ENCODE measurements around the gene TRIP4. TPM values are rescaled to one million over a fixed set of nuclear protein-coding genes. Genes with fewer than 3 reads are reported as not detected.
A peak's percentile ranks its signal among the peaks of the same experiment; 100 is the strongest.

TRIP4 gene
- total and polyA plus RNA-seq, 9 of the 15 experiments (the other 6 are each of a cell fraction or from before 2014, with no cell fraction given): 7.6 to 23.3 (median 16.7) TPM

DNA sequence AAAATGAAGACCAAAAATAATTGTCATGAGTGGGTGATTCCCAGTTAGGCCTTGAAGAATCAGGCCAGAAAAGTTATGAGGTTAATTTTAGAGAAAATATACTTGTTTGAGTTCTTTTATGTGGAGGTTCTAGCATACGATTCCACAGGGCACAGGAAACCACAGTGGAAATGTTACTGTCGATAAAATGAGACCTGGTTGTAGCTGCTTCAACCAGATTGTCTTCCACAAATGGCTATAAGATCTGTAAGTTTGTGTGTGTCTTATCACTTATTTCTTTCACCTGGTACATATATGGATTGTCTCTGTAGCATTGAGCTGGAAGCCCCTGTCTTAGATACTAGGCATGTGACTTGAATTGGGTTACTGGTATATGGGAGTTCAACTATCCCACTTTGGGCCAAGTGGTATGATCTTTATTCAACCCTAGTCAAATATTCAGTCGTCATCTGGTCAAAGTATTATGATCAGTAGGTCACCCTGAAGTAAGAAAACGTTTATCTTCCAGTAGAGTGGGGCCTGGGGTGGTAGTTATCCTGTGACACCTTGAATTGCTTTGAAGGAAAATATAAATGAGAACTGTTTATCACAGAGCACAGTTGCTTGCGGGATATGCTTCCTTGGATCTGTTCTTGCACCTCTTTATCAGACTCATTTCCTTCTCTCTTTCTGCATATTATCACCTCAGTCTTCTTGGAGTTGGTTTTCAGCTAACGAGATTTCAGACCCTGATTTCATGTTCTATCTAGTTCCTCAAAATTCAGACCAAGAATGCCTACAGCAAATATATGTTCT lies 51.2 kb downstream of the TRIP4 start (continued):
- TF ChIP-seq, protein P1, sequence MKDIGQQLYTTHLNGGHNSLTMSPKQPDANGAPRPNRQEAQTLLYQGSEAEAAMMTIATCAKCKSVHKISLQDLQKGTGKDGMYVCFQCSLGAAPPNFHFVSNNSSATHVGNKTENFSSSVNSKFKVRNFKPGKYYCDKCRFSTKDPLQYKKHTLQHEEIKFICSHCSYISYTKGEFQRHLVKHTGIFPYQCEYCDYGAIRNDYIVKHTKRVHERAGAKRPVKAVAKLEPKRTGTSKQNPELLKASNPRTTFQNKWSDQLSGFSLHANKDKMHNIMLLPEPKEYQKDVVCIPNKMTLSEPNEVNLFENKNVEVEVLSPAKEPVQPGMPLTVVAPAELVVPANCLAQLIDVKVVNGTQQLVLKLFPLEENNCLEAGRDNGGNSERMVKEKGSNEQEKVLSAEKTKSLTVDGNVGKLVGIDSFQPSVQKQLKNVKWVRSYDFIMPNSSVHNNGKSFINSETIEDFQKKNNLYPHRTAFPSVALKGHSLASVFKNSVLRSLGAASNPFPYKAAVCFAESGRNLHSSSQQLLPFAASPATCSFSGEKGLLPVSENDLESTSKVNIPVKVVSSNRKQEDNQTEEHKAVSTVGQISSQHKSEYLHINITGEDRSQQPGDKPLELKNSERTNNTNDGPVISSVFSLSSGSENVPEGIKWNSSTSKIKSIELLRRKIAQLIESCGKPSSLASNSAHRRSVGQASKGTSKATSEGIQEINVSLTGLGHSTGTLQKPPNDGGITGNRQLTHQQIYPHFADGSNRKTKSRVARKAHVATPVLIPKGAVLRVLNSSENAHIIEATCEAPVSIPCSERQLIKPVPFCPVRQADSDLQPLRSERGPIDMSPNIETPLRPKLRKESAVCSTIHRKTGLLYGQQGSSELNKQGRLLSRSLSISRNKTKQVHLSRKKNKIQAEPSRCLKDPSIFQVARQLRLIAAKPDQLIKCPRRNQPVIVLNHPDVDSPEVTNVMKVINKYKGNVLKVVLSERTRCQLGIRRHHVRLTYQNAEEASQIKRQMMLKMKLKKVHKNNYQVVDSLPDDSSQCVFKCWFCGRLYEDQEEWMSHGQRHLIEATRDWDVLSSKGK (CRISPR knock-in tag; IDR thresholded peaks at IDR 0.05): no peak
- TF ChIP-seq, protein P2, sequence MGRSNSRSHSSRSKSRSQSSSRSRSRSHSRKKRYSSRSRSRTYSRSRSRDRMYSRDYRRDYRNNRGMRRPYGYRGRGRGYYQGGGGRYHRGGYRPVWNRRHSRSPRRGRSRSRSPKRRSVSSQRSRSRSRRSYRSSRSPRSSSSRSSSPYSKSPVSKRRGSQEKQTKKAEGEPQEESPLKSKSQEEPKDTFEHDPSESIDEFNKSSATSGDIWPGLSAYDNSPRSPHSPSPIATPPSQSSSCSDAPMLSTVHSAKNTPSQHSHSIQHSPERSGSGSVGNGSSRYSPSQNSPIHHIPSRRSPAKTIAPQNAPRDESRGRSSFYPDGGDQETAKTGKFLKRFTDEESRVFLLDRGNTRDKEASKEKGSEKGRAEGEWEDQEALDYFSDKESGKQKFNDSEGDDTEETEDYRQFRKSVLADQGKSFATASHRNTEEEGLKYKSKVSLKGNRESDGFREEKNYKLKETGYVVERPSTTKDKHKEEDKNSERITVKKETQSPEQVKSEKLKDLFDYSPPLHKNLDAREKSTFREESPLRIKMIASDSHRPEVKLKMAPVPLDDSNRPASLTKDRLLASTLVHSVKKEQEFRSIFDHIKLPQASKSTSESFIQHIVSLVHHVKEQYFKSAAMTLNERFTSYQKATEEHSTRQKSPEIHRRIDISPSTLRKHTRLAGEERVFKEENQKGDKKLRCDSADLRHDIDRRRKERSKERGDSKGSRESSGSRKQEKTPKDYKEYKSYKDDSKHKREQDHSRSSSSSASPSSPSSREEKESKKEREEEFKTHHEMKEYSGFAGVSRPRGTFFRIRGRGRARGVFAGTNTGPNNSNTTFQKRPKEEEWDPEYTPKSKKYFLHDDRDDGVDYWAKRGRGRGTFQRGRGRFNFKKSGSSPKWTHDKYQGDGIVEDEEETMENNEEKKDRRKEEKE (IDR thresholded peaks at IDR 0.05; ENCODE audit: borderline replicate concordance in 1 of 2, control insufficient read depth in 1 of 2, low read depth in 2 of 2, low read length in 1 of 2): no peak
- TF ChIP-seq ZNF408 (CRISPR knock-in tag; IDR thresholded peaks at IDR 0.05; ENCODE audit: low read depth) (no peak), GABPB1 (CRISPR knock-in tag; IDR thresholded peaks at IDR 0.05) (no peak), MTA1 (IDR thresholded peaks at IDR 0.05; ENCODE audit: borderline replicate concordance) (peak; percentile 60; the same call in 1 of the 2 replicates), BDP1 (IDR thresholded peaks at IDR 0.05; ENCODE audit: insufficient read depth, insufficient read length) (no peak), KLF1 (tag; IDR thresholded peaks at IDR 0.05) (no peak), ZNF699 (CRISPR knock-in tag; IDR thresholded peaks at IDR 0.05; ENCODE audit: insufficient replicate concordance) (no peak)
- TF ChIP-seq, protein P3, sequence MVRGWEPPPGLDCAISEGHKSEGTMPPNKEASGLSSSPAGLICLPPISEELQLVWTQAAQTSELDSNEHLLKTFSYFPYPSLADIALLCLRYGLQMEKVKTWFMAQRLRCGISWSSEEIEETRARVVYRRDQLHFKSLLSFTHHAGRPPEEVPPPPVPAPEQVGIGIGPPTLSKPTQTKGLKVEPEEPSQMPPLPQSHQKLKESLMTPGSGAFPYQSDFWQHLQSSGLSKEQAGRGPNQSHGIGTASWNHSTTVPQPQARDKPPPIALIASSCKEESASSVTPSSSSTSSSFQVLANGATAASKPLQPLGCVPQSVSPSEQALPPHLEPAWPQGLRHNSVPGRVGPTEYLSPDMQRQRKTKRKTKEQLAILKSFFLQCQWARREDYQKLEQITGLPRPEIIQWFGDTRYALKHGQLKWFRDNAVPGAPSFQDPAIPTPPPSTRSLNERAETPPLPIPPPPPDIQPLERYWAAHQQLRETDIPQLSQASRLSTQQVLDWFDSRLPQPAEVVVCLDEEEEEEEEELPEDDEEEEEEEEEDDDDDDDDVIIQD (CRISPR knock-in tag; IDR thresholded peaks at IDR 0.05): no peak
- TF ChIP-seq, protein P4, sequence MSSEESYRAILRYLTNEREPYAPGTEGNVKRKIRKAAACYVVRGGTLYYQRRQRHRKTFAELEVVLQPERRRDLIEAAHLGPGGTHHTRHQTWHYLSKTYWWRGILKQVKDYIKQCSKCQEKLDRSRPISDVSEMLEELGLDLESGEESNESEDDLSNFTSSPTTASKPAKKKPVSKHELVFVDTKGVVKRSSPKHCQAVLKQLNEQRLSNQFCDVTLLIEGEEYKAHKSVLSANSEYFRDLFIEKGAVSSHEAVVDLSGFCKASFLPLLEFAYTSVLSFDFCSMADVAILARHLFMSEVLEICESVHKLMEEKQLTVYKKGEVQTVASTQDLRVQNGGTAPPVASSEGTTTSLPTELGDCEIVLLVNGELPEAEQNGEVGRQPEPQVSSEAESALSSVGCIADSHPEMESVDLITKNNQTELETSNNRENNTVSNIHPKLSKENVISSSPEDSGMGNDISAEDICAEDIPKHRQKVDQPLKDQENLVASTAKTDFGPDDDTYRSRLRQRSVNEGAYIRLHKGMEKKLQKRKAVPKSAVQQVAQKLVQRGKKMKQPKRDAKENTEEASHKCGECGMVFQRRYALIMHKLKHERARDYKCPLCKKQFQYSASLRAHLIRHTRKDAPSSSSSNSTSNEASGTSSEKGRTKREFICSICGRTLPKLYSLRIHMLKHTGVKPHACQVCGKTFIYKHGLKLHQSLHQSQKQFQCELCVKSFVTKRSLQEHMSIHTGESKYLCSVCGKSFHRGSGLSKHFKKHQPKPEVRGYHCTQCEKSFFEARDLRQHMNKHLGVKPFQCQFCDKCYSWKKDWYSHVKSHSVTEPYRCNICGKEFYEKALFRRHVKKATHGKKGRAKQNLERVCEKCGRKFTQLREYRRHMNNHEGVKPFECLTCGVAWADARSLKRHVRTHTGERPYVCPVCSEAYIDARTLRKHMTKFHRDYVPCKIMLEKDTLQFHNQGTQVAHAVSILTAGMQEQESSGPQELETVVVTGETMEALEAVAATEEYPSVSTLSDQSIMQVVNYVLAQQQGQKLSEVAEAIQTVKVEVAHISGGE (CRISPR knock-in tag; IDR thresholded peaks at IDR 0.05): peak in 1 of 3 experiments; percentile 84; a peak in 2 of 6 replicates
- TF ChIP-seq, protein P5, sequence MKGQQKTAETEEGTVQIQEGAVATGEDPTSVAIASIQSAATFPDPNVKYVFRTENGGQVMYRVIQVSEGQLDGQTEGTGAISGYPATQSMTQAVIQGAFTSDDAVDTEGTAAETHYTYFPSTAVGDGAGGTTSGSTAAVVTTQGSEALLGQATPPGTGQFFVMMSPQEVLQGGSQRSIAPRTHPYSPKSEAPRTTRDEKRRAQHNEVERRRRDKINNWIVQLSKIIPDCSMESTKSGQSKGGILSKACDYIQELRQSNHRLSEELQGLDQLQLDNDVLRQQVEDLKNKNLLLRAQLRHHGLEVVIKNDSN (CRISPR knock-in tag; IDR thresholded peaks at IDR 0.05): no peak

All from K562 (cell line).